Pons (tissue), 1 donor: ENCODE results near the gene UGGT2.
"Not testable (repeated sequence)": the region's sequence is repeated elsewhere in the genome, so short reads cannot be mapped to it uniquely, and the experiment has no call there.

Experiments
- DNase-seq: peaks from one replicate; pipeline ENCODE4 v3.0.0-alpha.2; 2016; ENCODE audit warnings: low spot score

Gene UGGT2

DNA sequence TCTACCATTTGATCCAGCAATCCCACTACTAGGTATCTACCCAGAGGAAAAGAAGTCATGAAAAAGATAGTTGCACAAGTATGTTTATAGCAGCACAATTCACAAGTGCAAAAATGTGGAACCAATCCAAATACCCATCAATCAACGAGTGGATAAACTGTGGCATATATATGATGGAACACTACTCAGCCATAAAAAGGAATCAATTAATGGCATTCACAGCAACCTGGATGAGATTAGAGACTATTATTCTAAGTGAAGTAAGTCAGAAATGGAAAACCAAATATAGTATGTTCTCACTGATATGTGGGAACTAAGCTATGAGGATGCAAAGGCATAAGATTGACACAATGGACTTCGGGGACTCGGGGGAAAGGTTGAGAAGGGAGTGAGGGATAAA lies 1.3 kb downstream of the UGGT2 start:
- DNase-seq, result not testable (repeated sequence)

DNA sequence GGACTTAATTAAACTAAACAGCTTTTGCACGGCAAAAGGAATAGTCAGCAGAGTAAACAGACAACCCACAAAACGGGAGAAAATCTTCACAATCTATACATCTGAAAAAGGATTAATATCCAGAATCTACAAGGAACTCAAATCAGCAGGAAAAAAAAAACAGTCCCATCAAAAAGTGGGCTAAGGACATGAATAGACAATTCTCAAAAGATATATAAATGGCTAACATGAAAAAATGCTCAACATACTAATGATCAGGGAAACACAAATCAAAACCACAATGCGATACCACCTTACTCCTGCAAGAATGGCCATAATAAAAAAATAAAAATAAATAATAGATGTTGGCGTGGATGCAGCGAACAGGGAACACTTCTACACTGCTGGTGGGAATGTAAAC lies 1.7 kb downstream of the UGGT2 start:
- DNase-seq, result not testable (repeated sequence)

DNA sequence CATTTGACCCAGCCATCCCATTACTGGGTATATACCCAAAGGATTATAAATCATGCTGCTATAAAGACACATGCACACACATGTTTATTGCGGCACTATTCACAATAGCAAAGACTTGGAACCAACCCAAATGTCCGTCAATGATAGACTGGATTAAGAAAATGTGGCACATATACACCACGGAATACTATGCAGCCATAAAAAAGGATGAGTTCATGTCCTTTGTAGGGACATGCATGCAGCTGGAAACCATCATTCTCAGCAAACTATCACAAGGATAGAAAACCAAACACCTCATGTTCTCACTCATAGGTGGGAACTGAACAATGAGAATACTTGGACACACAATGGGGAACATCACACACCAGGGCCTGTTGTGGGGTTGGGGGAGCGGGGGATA lies 2.2 kb downstream of the UGGT2 start:
- DNase-seq, result not testable (repeated sequence)

DNA sequence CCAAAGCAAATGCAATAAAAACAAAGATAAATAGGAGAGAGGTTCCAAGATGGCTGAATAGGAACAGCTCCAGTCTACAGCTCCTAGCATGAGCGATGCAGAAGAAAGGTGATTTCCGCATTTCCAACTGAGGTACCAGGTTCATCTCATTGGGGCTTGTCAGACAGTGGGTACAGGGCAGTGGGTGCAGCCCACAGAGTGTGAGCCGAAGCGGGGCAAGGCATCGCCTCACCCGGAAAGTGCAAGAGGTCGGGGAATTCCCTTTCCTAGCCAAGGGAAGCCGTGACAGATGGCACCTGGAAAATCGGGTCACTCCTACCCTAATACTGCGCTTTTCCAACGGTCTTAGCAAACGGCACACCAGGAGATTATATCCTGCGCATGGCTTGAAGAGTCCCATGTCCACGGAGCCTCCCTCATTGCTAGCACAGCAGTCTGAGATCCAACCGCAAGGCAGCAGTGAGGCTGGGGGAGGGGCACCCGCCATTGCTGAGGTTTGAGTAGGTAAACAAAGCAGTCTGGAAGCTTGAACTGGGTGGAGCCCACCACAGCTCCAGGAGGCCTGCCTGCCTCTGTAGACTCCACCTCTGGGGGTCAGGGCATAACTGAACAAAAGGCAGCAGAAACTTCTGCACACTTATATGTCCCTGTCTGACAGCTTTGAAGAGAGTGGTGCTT lies 6.6 kb downstream of the UGGT2 start:
- DNase-seq, result not testable (repeated sequence)

DNA sequence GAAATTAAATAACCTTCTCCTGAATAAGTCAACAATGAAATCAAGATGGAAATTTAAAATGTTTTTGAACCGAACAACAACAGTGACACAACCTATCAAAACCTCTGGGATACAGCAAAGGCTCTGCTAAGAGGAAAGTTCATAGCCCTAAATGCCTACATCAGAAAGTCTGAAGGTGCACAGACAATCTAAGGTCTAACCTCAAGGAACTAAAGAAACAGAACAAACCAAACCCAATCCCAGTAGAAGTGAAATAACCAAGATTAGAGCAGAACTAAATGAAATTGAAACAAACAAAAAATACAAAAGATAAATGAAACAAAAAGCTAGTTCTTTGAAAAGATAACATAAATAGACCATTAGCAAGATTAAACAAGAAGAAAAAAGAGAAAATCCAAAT lies 9.0 kb downstream of the UGGT2 start:
- DNase-seq, result no peak

DNA sequence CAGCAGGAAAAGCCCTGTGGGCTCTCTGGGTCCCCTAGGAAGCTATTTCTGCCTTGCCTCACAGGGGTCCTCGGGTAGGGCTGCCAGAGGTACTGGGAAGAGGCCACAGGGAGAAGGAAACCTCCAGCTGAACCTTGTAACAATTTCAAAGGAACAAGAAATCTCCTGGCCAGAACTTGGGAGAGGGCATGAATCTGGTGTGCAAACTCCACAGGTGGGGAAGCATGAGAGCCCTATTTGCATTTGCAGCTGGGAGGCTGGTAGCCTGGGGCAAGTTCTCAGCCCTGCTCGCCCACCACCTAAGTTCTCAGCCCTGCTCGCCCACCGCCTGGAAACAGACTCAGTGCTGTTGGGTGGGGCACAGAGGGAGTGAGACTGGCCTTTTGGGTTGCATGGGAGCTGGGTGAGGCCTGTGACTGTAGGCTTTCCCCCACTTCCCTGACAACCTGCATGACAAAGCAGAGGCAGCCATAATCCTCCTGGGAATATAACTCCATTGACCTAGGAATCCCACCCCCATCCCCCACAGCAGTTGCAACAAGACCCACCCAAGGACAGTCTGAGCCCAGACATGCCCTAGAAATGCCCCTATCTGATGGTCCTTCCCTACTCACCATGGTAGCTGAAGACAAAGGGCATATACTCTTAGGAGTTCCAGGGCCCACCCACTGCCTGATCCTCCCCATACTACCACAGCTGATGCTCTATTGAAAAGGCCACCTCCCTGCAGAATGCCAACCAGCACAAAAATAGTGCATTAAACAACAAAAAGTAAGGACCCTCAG lies 11.7 kb downstream of the UGGT2 start:
- DNase-seq, result no peak

DNA sequence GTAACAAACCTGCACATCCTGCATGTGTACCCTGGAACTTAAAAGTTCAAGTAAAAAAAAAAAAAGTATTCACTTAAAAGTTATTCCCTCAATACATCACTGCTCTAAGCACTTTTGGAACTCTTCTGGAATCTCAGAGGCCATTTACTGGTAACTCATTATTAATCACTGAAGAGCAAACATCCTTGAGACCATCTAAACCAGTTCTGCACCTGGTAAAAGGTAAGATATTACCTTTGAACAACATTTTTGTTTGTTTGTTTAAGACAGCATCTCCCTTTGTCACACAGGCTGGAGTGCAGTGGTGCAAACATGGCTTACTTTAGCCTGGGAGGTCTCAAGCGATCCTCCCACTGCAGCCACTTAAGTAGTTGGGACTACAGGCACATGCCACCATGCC lies 16.7 kb downstream of the UGGT2 start:
- no peak for DNase-seq

DNA sequence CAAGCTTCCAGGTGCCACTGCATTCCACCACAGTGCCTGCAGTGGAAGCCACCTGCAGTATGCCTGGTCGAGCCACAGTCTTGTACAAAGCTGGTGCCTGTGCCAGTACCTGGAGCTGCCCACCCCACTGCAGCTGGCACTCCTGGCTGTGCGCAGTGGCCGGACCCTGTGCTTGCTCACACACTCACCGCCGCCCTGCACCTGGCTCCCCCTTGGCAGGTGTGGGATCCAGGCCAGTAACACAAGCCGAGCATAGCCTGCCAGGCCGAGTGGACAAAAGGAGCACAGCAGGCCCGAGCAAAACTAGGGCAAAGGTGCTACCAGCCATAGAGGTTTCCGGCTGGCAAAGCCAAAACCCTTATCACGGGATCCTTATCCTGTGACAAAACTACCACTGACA lies 18.5 kb downstream of the UGGT2 start:
- DNase-seq, result no peak

DNA sequence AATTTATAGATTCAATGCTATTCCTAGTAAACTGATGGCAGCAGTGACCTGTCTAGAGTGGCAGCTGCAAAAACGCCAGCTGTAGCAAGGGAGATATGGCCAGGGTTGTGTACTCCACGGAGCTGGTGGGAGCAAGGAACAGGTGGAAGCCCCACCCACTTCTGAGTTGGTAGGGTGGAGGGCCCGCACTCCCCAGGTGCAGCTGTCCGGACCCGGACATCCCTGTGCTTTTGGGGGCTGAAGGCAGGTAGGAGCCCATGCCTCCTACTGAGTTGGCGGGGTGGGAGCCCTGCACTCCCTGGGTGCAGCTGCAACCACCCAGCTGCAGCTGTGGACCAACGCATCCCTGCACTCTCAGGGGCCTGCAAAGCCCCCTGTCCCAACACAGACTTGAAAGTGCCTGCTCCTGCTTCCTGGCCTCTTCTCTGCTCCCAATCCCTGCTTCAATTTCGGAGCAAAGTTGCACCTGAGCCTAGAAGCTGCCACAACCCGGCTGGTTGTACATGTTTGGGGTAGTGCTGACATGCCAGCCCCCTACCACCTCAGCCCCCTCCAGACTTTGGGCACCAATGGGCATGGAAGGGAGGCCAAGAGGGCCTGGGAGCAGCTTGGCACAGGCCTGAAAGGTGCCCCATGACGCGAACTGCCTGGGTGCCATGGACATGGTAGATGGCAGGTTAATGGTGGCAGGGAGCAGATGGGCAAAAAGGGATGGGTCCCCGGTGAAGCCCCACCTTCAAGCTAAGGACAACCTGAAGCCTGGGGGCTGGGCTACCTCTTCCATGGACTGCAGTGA lies 19.8 kb downstream of the UGGT2 start:
- DNase-seq, result no peak

DNA sequence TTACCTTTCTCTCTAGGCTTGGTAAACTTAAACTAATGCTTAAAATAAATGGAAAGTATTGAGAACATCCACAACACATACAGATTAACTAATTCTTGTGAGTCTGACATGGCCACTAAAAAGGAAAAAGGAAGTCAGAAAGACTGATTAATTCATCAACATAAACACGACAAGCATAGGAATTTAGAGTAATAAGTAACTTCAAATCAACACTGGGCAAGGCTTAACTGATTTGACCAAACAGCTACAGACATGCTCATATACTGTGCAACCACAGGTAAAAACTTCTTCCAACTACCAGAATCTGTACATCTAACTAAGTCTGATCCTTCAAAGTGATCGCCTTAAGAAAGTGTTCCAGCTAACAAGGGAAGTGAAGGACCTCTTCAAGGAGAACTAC lies 20.5 kb downstream of the UGGT2 start:
- no peak for DNase-seq

DNA sequence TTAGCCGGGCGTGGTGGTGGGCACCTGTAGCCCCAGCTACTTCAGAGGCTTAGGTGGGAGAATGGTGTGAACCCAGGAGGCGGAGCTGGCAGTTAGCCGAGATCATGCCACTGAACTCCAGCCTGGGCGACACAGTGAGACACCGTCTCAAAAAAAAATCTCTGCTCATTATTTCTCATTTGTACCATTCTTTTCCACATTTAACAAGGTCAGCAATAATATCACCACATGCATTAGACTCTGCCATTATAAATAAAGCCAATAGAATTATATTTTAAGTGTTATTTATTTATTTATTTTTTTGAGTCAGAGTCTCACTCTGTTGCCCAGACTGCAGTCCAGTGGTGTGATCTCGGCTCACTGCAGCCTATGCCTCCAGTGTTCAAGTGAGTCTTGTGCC lies 24.2 kb downstream of the UGGT2 start:
- DNase-seq, result no peak

DNA sequence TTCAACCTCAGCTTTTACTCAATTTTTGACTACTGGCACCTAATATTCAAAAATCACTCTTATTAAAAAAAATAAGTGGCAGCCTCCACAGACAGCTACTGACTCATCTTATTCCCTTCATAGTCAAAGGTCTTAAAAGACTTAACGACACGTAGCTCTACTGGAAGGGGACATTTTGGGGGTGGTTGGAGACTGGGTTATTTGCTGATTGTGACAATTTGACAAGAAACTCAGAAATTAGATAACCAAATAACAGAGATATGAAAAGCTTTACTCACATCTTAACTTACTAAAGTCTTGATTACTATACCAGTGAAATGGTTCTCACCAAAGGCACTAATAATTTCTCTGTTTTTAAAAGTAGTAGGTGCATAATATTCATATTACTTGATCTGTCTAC lies 25.7 kb downstream of the UGGT2 start:
- DNase-seq, result no peak

DNA sequence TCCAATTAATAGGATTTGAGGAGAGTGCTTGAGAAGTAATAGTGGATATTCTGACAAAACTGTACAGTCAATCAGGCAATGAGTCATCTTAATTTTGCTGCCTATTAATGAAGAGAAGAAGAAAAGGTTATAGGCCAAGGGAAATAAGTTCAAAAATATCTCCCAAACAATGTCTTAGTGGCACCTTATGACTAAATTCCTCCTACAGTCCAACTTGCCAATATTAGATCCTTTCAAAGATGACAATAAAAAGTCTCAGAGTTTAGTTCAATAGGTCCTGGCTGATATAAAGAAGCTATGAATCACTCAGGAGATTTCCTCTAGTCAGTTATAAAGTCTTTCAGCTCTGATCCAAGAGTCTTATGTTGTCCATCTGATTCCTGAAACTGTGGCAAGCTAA lies 27.9 kb downstream of the UGGT2 start:
- no peak for DNase-seq

DNA sequence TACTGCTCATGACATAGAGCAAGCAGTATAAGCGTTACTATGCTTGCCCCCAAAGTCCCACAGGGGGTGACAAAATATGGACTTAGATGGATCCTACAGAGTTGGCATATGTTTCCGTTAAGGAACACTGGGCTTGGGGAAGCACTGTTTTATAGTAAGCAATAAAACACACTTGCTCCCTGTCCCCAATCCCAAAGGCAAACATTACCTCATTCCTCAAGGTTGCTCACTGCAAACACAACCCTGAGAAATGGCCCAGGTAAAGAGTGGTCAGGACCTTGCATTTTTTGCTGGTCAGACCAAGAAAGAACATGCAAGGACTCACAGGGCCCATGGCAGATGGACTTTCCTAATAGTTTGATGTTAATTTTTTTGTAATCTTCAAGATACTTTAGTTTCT lies 32.3 kb downstream of the UGGT2 start:
- DNase-seq, result no peak

DNA sequence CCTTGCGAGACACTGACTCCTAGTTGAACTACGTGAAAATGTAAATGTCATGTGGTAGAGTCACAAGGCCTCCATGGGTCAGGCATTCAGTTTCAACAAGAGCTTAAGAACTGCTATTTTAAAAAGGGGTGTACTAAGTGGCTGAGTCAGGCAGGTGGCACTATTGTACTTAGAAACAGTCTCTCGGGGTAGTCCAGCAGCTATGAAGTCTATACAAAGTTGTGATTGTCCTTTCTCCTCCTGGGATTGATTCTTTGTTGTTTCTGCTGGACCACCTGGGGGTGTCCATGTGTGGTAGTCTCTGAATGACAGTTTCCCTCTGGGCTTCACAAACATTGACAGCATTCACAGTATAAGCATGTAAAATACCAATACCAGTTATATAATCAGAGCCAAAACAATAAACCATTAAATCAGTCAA lies 33.0 kb downstream of the UGGT2 start:
- DNase-seq, result peak; percentile 88

DNA sequence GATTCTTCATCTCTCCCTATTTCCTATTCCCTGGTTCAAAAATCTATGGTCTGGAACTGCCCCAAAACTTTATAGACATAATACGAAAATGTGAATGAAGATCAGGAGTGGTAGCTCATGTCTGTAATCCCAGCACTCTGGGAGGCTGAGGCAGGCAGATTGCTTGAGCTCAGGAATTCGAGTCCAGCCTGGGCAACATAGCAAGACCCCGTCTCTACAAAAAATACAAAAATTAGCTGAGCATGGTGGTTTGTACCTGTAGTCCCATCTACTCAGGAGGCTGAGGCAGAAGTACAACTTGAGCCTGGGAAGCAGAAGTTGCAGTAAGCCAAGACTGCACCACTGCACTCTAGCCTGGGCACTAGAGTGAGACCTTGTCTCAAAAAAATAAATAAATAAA lies 35.1 kb downstream of the UGGT2 start:
- no peak for DNase-seq

DNA sequence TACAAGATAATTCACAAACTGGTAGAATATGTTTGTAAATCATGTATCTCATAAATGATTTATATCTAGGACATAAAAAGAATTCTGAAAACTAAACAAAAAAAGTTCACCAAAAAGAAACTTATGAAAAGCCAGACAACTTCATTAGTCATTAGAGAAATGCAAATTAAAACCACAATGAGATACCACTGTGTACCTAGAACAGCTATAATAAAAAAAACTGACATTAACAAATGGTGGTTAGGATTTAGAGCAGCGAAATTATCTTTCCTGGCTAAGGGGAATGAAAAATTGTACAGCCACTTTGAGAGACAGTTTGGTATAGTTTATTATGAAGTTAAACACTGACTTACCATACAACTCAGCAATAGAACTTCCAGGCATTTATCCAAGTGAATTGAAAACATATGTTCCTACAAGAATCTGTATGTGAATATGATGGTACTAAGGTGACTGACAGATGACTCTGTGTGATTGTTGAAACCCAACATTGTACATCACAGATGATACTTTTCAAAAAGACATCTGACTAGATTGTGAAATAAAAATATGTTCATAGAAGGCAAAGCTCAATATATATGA lies 41.8 kb downstream of the UGGT2 start:
- DNase-seq, result no peak

DNA sequence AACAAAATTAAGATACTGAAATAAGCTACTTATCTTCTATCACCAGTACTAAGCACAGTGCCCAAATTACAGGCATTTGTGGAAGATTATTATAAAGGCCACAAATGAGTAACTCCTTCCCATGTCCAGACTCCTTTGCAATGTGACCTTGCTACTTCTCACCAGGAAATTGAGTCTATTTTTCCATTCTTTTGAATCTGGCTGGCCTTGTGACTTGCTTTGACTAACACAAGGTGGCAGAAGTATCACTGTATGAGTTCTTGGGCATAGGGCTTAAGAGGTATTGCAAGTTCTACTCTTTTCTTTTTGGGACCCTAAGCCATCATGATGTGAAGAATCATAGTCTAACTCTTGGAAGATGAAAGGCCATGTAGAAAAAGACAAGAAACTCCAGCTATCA lies 49.9 kb downstream of the UGGT2 start:
- no peak for DNase-seq

DNA sequence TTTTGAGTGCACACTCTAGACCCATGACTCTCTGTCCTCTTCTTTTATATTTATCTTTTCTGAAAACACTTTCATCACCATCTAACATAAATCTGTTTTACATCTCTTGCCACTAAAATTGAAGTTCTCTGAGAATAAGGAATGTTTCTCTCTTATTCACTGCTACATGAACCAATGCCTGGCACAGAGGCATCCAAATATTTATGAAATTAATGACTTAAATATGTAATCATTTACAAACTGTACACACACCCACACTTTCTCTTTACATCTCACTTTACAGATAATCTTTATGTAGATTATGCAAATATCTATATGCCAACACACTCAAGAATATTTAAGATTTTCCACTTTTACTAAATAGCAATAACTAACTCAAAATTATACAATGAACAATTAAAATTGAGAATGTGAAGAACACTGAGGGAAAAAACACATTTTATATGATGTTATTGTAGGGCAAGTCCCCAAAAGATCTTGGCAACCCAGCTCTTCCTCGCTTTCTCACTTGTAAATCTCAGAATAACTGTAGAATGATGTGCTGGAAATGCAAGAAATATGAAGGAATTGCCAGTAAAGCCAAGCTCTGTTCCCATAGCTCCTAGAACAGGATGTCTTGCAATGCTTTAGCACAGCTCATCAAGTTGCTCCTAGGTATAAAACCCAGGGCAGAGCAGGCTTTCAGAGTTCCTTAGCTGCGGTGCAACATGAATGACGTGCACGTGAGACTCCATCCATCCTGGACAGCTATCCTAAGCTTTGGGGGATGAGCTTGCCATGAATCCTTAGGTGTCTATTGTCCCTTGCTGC lies 50.7 kb downstream of the UGGT2 start:
- no peak for DNase-seq

DNA sequence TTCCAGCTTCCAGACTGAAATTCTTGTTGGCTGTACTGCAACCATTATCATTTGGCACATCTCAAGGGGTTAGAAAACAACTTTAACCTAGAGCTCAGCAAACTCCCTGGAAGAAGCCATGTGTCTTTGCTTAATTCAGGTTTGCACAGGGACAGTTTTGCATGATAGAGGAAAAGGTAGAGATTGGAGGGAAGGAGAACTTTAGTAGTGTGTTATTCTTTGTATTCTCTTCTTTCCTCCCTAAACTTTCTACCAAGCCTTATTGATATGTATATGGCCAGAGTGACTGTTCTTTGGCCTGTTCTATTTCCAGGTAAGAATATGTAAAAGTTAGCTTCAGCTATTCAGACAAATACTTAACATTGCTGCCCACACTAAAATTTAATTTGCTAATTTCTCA lies 53.1 kb downstream of the UGGT2 start:
- no peak for DNase-seq

DNA sequence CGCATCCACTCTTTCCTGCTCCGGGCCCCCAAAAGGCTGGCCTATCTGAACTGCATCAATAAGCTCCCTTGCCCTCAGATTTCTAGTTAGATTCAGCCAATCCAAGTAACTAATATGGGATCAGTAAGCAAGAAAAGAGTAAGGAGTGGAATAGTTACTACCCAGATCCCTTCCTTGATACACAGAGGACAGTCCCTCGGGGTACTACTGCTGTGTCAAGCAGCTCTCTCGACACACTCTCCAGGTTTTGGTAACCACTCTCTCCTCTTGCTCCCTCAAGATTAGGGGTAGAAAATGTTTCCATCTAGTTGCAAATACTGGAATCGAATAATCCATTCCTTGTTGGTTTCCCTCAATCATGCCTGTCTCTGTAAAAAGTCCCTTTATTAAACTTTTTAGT lies 65.4 kb downstream of the UGGT2 start:
- DNase-seq, result no peak

DNA sequence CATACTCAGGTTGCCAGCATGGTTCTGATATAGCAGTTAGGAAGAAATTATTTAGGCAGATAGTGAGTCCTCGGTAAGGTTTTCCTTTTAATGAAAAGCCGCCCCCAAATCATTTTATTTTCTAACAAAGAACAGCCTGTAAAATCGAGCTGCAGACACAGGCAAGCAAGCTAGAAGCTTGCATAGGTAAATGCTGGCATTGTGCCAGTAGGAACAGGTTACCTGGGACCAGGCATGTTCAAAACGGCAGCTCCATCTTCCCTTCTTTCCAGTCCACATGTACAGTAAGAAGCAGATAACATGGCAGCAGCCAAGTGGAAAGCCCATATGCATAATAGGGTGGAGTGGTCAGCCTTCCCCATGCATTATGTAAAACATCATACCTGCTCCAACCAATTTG lies 71.1 kb downstream of the UGGT2 start:
- DNase-seq, result no peak
